GM23338 (cell line): Measurements from ENCODE around the gene ISL2. TPM values are rescaled to one million over a fixed set of nuclear protein-coding genes. Genes with fewer than 3 reads are reported as not detected.

Experiments used
- ATAC-seq: fragments of 200-7000 bp; cut with Tn5 transposase; 3 replicates; pipeline ENCODE4 v1.9.1; 2020
- DNase-seq: peaks from one replicate; pipeline ENCODE4 v3.0.0-alpha.2; 2015; ENCODE audit warnings: low spot score
- H2AFZ ChIP-seq: fragments of 200-600 bp; sonication (generic); 2 replicates; pipeline ENCODE4 v1.8.0; 2016; ENCODE audit warnings: antibody characterized with exemption, mild to moderate bottlenecking, moderate library complexity
- H3F3A ChIP-seq: fragments of 200-600 bp; sonication (generic); replicated peaks from 2 replicates; pipeline ENCODE4 v1.8.0; 2017; ENCODE audit warnings: antibody characterized with exemption, mixed run types, low read depth
- H3K27ac ChIP-seq: fragments of 200-600 bp; sonication (generic); 2 replicates; pipeline ENCODE4 v1.6.1; 2016; ENCODE audit warnings: low read depth
- H3K27me3 ChIP-seq: fragments of 200-600 bp; sonication (generic); 2 replicates; pipeline ENCODE4 v1.8.0; 2016; ENCODE audit warnings: mild to moderate bottlenecking, mixed run types, moderate library complexity; ENCODE audit not compliant: insufficient read depth
- H3K36me3 ChIP-seq: fragments of 200-600 bp; sonication (generic); 2 replicates; pipeline ENCODE4 v1.8.0; 2016; ENCODE audit warnings: mild to moderate bottlenecking; ENCODE audit not compliant: insufficient read depth
- H3K4me1 ChIP-seq: fragments of 200-600 bp; sonication (generic); 2 replicates; pipeline ENCODE4 v1.8.0; 2016; ENCODE audit warnings: mild to moderate bottlenecking, moderate library complexity; ENCODE audit not compliant: insufficient read depth
- H3K4me2 ChIP-seq: fragments of 200-600 bp; sonication (generic); 2 replicates; pipeline ENCODE4 v1.7.1; 2017; ENCODE audit warnings: mixed run types
- H3K4me3 ChIP-seq: fragments of 200-600 bp; sonication (generic); 2 replicates; pipeline ENCODE4 v1.6.1; 2016; ENCODE audit warnings: mixed run types
- H3K79me2 ChIP-seq: fragments of 200-600 bp; sonication (generic); replicated peaks from 2 replicates; pipeline ENCODE4 v1.8.0; 2017; ENCODE audit warnings: mild to moderate bottlenecking; ENCODE audit not compliant: insufficient read depth
- H3K9me2 ChIP-seq: fragments of 200-600 bp; sonication (generic); 2 replicates; pipeline ENCODE4 v1.8.0; 2017; ENCODE audit not compliant: insufficient read depth
- H4K20me1 ChIP-seq: fragments of 200-600 bp; sonication (generic); replicated peaks from 2 replicates; pipeline ENCODE4 v1.8.0; 2017; ENCODE audit warnings: mild to moderate bottlenecking; ENCODE audit not compliant: insufficient read depth
- H3K27ac Mint-ChIP-seq: 2 replicates; pipeline ENCODE4 v1.8.0; 2020; ENCODE audit warnings: inconsistent platforms, mild to moderate bottlenecking, moderate library complexity, mixed read lengths
- H3K27me3 Mint-ChIP-seq: 3 replicates; pipeline ENCODE4 v1.8.0; 2022; ENCODE audit warnings: low read depth, mild to moderate bottlenecking, moderate library complexity, mixed read lengths, inconsistent platforms; ENCODE audit not compliant: insufficient read depth, poor library complexity
- H3K36me3 Mint-ChIP-seq: 3 replicates; pipeline ENCODE4 v1.8.0; 2021; ENCODE audit warnings: low read depth, mild to moderate bottlenecking, inconsistent platforms, moderate library complexity, mixed read lengths
- H3K4me1 Mint-ChIP-seq: 3 replicates; pipeline ENCODE4 v1.8.0; 2020; ENCODE audit warnings: mild to moderate bottlenecking, inconsistent platforms, mixed read lengths
- H3K4me3 Mint-ChIP-seq: 3 replicates; pipeline ENCODE4 v1.8.0; 2021; ENCODE audit warnings: moderate library complexity, mild to moderate bottlenecking, inconsistent platforms, mixed read lengths
- H3K9me3 Mint-ChIP-seq: 3 replicates; pipeline ENCODE4 v1.8.0; 2020; ENCODE audit warnings: moderate library complexity, mild to moderate bottlenecking, inconsistent platforms, mixed read lengths
- CREB1 ChIP-seq: fragments of 250-450 bp; sonication (Bioruptor Pico); IDR thresholded peaks from 2 replicates; pipeline ENCODE4 v1.5.0; 2020; ENCODE audit warnings: low read depth, mild to moderate bottlenecking, moderate library complexity
- CTCF ChIP-seq, 2 experiments: fragments of 200-600 bp in 1 of 2; sonication (generic) in 1 of 2; conservative IDR thresholded peaks; 2 replicates each; pipeline versions ENCODE4 v1.5.1 to v1.6.1; 2016 to 2017; ENCODE audit warnings: antibody characterized with exemption in 2 of 2, low read depth in 2 of 2, mild to moderate bottlenecking in 2 of 2, moderate library complexity in 1 of 2
- EZH2 ChIP-seq: fragments of 200-600 bp; sonication (generic); IDR thresholded peaks from one replicate; pipeline ENCODE4 v1.8.0; 2017; ENCODE audit warnings: antibody characterized with exemption, mild to moderate bottlenecking, low read depth; ENCODE audit not compliant: unreplicated experiment
- EZH2phosphoT487 ChIP-seq: fragments of 200-600 bp; sonication (generic); IDR thresholded peaks from one replicate; pipeline ENCODE4 v1.8.1; 2018; ENCODE audit warnings: antibody characterized with exemption; ENCODE audit not compliant: unreplicated experiment
- NANOG ChIP-seq: IDR thresholded peaks from 2 replicates; pipeline ENCODE4 v1.6.1; 2016; ENCODE audit warnings: antibody characterized with exemption, borderline replicate concordance
- POLR2AphosphoS5 ChIP-seq: IDR thresholded peaks from 2 replicates; pipeline ENCODE4 v1.6.1; 2016; ENCODE audit warnings: antibody characterized with exemption, low read depth
- REST ChIP-seq: IDR thresholded peaks from one replicate; pipeline ENCODE4 v1.6.1; 2018; ENCODE audit warnings: antibody characterized with exemption; ENCODE audit not compliant: unreplicated experiment
- STAT1 ChIP-seq: IDR thresholded peaks from one replicate; pipeline ENCODE4 v1.6.1; 2016; ENCODE audit warnings: antibody characterized with exemption; ENCODE audit not compliant: unreplicated experiment
- ZNF331 ChIP-seq: fragments of 250-450 bp; sonication (Bioruptor Pico); IDR thresholded peaks from 2 replicates; pipeline ENCODE4 v1.5.0; 2020; ENCODE audit warnings: low read depth, mild to moderate bottlenecking, moderate library complexity
- polyA plus RNA-seq: library from polyadenylated mRNA; unstranded; fragments of >200 nt; fragmentation: Nextera tagmentation; extraction: Ambion mirVana; gene quantifications from 2 replicates; pipeline ENCODE4 v1.2.1, GENCODE V29; 2016
- total RNA-seq: library from RNA; depleted of rRNA; stranded (reverse); fragments of >200 nt; shearing (Covaris generic); gene quantifications from 2 replicates; pipeline ENCODE4 v1.2.3, GENCODE V29; 2014

ISL2 gene
- total and polyA plus RNA-seq, 2 experiments from 2014 or later: 0.65 to 2.7 TPM

GRCh38 chr15:76335307-76336253, 993 bp upstream of the ISL2 start:
- H3K27me3 ChIP-seq: peaks cover 69% of the 10 kb centered on the region
- no peaks in the 10 kb centered on the region for H3K79me2 ChIP-seq
- Mint-ChIP-seq H3K27me3 (peaks cover 74% of the 10 kb centered on the region), H3K4me3 (peak overlapping the region; percentile 83), H3K36me3 (peaks cover 2% of the 10 kb centered on the region; the same call in 2 of the 3 replicates), H3K4me1 (peaks cover 35% of the 10 kb centered on the region), H3K27ac (peak overlapping the region; percentile 93), H3K9me3 (peaks cover 5% of the 10 kb centered on the region)
- H2AFZ ChIP-seq: peak overlapping the region; percentile 70
- peak overlapping the region; percentile 80 for H3K4me2 ChIP-seq
- peaks cover 28% of the 10 kb centered on the region for H3K4me1 ChIP-seq
- peak; percentile 80 for DNase-seq
- no peaks in the 10 kb centered on the region for H3K36me3 ChIP-seq
- H3F3A ChIP-seq: peaks cover 8% of the 10 kb centered on the region
- peak overlapping the region; percentile 90 for H3K27ac ChIP-seq
- ATAC-seq: peak; percentile 9
- peaks cover 10% of the 10 kb centered on the region for H4K20me1 ChIP-seq
- peak overlapping the region; percentile 52 for H3K4me3 ChIP-seq
- no peak for TF ChIP-seq STAT1
- no peak for TF ChIP-seq REST
- no peak for TF ChIP-seq CREB1
- no peak for TF ChIP-seq NANOG
- no peak for TF ChIP-seq EZH2
- no peak for TF ChIP-seq EZH2phosphoT487
- peak; percentile 19; the same call in 1 of the 2 replicates for TF ChIP-seq POLR2AphosphoS5
- no peak for TF ChIP-seq ZNF331
- TF ChIP-seq CTCF (conservative IDR thresholded peaks at IDR 0.05; ENCODE audit: low read depth in 2 of 2): no peak
- H3K9me2 ChIP-seq: no peaks in the 10 kb centered on the region
